Measurements from ENCODE around the gene ZNF530.

GRCh38 chr19:57566396-57567265, 33.1 kb upstream of the ZNF530 start:
- TF ChIP-seq SUZ12 (IDR thresholded peaks at IDR 0.05; ENCODE audit: extremely low read depth, insufficient read depth, insufficient read length) (no peak), YY1 (IDR thresholded peaks at IDR 0.05; ENCODE audit: insufficient read depth, insufficient read length) (no peak)

Data from NT2/D1 (cell line).